GM12865 (cell line): ENCODE measurements around the gene DIP2C.

Experiments used
- DNase-seq: peaks from one replicate; pipeline ENCODE4 v3.0.0; 2010; ENCODE audit warnings: low read depth
- H3K4me3 ChIP-seq: 2 replicates; pipeline ENCODE4 v1.5.1; 2011; ENCODE audit warnings: mild to moderate bottlenecking, low read depth, low read length, control low read depth
- CTCF ChIP-seq: IDR thresholded peaks from 2 replicates; pipeline ENCODE4 v1.5.1; 2011; ENCODE audit warnings: low read length, control low read depth, low read depth, inconsistent platforms; ENCODE audit not compliant: insufficient read depth; ENCODE audit errors: missing control alignments

Gene DIP2C

GRCh38 chr10:310371-310770 is 379.1 kb downstream of the DIP2C start:
- TF ChIP-seq CTCF, result no peak
- H3K4me3 ChIP-seq, result no peak overlapping the region
- no peak for DNase-seq

DNA sequence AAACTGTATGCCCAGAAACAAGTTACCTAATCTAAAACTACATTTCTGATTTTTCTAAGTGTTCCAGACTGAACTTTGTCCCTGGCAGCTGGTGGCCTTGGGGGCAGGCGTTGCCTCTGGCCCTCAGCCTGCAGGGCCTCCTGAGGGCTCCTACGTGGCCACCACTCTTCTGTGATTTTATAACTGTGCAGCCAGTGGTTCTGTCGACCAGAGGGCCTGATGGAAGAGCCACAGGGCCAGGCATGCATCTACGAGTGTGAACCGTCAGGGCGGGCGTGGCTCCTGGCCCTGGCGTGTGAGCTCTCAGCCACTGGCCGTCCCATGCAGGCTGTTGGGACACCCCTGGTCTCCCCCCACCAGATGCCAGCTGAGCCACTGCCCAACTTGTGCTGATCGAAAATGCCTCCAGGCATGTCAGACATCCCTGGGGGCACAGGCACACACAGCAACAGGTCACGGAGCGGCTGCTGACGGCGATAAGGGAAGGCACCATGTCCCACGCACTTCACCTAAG is 380.8 kb downstream of the DIP2C start:
- no peak for TF ChIP-seq CTCF
- no peak for DNase-seq
- no peak overlapping the region for H3K4me3 ChIP-seq

DNA sequence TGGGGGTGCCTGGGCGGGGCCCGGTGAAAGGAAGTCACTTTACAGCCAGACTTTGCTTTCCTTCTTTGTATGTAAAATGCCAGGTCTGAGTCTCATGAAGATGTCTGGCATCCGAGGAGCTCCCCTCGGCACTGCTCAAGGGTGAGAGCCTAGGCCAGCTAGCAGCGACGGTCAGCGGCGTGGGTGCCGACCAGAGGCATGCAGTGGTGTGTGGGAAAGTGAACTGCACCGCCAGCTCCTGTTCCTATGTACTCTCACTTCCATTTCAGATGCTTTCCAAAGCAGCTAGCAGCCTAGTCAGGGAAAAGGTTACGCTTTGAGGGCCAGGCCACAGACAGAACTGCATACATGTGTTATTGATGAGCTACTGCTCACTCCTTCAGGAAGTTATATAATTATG is 381.4 kb downstream of the DIP2C start:
- DNase-seq, result peak; percentile 39
- TF ChIP-seq CTCF, result no peak
- H3K4me3 ChIP-seq, result peak overlapping the region; percentile 30

DNA sequence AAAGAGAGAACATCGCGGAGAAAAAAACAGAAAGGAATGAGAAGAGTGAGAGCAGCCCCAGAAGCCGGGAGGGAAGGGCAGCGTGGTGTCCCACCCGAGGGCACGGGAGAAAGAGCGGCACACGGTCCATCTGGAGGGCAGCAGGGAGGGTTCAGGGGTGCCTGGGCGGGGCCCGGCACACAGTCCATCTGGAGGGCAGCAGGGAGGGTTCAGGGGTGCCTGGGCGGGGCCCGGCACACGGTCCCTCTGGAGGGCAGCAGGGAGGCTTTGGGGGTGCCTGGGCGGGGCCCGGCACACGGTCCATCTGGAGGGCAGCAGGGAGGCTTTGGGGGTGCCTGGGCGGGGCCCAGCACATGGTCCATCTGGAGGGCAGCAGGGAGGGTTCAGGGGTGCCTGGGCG is 381.8 kb downstream of the DIP2C start:
- DNase-seq, result no peak
- no peak for TF ChIP-seq CTCF
- H3K4me3 ChIP-seq, result no peak overlapping the region

- no peak for DNase-seq
- no peak for TF ChIP-seq CTCF
Measured at GRCh38 chr10:306675-307185, 382.7 kb downstream of the DIP2C start.

GRCh38 chr10:306007-306674 is 383.3 kb downstream of the DIP2C start:
- no peak for DNase-seq
- H3K4me3 ChIP-seq, result no peak overlapping the region
- TF ChIP-seq CTCF, result no peak

More at GRCh38 chr10:306675-307185, 382.7 kb downstream of the DIP2C start:
- no peak overlapping the region for H3K4me3 ChIP-seq

DNA sequence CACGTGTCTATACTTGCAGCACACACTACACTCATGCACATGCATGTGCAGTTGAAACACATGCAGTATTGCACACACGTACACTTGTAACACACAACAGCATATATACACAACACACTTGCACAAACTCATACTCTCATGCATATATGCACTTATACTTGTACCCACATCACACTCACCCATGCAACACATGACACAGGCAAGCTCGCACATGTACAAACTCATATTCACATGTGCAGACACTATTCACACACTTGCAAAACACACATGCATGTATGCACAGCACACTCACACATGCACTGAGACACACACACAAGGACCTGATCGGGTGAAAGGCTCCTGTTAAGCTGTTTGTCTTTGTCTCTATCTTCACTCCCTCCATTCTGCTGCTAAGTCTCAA is 384.4 kb downstream of the DIP2C start:
- no peak for TF ChIP-seq CTCF
- no peak for DNase-seq
- H3K4me3 ChIP-seq, result no peak overlapping the region
